NCI-H82 treated with DMSO at 0.1 percent for 48 hours (cell line): ENCODE data around the gene ERP27.

Experiments
- DNase-seq: peaks from one replicate; lab custom pipeline; 2025; ENCODE audit not compliant: unreplicated experiment; lab: John Stamatoyannopoulos, UW

The ERP27 gene

GRCh38 chr12:14938301-14938700 is at the start of gene ERP27:
Gene ERP27 (minus strand): TSS chr12:14938537. CDS start chr12:14938508, 29 bp downstream.
- no peak for DNase-seq

DNA sequence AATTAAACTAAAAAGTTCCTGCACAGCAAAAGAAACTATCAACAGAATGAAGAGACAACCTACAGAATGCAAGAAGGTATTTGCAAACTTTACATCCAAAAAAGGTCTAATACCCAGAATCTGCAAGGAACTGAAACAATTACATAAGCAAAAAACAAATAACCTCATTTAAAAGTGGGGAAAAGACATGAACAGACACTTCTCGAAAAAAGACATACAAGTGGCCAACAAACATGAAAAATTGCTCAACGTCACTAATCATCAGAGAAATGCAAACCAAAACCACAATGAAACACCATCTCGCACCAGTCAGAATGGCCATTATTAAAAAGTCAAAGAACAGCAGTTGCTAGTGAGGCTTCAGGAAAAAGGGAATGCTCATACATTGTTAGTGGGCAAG is 49.7 kb upstream of the ERP27 start:
- no peak for DNase-seq

- DNase-seq, result no peak
Measured at GRCh38 chr12:14986449-14986848, 48.1 kb upstream of the ERP27 start.

DNA sequence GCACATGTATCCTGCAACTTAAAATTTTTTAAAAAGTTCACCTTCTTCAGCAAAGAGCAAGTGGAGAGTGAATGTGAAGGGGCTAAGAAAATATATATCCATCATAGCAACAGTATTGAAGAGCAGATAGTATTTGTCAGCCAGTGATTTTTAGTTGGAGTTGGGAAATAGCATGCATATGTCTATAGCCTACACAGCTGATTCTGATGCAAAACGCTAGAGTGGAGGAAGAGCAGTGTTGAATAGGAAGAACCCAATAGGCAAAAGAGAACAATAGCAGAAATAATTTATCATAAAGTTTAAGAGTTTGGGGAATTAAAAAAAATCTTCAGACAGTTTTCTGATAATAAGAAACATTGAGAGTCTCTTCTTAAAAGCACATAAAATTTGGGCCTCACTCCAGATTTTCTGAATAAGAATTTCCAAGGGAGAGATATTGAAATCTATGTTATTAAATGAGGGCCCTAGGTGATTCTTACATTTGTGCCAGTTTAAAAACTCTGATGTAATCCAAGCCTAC is 46.5 kb upstream of the ERP27 start:
- DNase-seq, result no peak

- DNase-seq, result no peak
Measured at GRCh38 chr12:14984036-14984435, 45.7 kb upstream of the ERP27 start.

DNA sequence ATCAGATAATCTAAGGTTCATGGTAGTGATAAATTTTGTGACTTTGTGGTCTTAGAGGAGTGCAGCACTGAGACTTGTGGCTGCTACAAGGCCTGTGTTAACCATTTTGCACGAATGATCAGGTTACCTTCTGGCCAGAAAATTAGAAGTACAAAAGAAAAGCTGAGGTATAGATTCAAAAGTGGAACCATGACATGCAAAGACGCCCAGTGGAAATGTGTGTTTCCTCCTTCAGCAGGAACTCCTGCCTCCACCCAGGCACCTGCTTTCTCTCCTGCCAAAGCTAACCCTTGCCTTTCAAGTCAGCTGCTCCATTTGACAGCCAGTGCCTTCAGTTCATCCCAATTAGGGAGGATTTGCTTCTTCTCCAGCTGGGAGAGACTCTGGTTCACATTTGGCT is 44.7 kb upstream of the ERP27 start:
- DNase-seq, result no peak

DNA sequence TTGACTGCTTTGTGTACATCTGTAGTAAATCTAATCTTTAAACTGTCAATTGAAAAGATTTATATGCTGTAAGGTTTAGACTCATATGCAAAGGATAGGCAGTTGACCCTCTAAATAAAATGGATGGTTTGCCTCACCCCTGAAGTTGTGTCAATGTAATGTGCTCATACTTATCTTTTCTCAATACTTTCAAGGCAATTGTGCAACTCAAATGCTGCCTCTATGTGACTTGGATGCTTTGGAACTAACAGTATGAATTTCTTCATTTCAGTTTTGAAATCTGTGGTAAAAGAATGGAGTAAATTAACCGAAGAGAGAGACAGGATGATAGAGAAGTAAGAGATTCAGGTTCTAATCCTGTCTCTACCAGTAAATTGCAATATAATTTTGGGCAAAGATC is 44.2 kb upstream of the ERP27 start:
- no peak for DNase-seq

DNA sequence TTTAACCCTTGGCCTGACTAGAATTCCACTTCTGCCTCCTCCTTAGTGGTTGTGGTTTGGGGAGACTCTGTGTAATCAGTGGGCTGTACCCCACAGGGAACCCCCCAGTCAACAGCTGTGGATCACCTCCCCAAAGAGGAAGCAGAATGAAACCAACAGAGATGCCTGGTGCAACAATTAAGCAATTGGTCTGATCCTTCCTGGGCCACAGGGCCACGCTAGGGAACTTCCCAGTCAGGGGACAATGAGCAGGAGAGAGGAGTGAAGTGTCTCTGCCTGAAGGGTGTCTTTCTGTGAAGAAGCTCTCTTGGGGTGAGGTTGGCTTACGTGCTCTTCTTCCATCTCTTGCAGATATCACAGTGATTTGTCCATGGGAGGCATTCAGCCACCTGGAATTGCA is 42.7 kb upstream of the ERP27 start:
- DNase-seq, result no peak

DNA sequence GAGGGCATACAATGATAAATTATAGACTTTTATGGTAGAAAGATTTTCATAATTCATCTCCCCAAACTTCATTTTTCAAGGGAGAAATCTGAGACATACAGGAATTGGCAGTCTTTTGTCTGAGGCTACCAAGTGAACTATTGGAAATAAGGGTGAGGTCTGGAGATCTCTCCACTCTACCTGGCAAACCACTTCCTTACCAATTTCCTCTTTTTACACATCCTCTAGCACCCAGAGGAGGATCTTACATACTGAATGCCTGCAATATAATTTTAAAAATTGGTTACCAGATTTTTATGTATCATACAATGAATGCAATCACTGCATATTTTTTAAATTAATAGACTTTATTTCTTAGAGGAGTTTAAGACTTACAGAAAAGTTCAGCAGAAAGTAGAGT is 41.1 kb upstream of the ERP27 start:
- no peak for DNase-seq

- no peak for DNase-seq
Measured at GRCh38 chr12:14976658-14977057, 38.3 kb upstream of the ERP27 start.

- DNase-seq, result no peak
Measured at GRCh38 chr12:14975457-14975856, 37.1 kb upstream of the ERP27 start.

DNA sequence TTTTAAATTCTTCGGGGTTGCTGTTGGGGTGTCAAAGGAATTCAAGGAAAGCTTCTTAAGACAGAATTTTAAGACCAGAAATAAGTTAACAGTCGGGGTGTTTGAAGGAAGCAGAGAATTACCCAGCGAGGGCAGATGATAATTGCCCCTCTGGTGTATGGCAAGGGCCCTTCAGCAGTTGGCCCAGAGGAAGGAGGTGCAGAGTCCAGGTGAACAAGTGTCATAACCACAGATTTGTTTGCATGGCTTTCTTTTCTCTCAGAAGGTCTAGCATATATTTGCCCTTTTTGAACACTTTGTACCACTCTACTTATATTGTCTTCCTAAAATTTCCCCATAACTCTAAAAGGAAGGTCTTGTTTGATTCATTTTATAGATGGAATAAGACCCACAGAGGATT is 36.3 kb upstream of the ERP27 start:
- DNase-seq, result no peak

- peak; percentile 75 for DNase-seq
Measured at GRCh38 chr12:14972816-14973215, 34.5 kb upstream of the ERP27 start, which contains the start of gene PDE6H. Gene PDE6H (plus strand): TSS chr12:14973042. CDS start chr12:14978013, 4,971 bp downstream.

DNA sequence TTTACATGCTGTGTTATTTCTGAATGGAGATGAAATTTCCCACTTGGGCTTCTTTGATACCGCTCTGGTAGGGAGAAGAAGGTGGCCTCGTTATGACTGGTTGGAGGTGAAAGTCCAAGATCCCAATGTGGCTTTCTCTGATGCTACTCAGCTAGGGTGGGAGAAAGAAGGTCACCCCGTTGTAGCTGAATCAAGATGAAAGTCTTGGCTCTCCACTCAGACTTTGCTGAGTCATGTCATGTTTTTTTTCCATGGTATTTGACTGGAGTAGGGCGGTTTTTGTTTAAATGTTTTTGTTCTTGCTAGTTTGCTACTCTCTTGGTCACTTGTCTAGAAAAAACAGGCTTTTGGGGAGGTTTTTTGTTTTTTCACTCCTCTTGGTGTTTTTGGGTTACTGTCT is 32.1 kb upstream of the ERP27 start:
- DNase-seq, result no peak

- peak; percentile 61 for DNase-seq
Measured at GRCh38 chr12:14968478-14968877, 30.1 kb upstream of the ERP27 start.

GRCh38 chr12:14965221-14965620 is 26.9 kb upstream of the ERP27 start:
- no peak for DNase-seq

DNA sequence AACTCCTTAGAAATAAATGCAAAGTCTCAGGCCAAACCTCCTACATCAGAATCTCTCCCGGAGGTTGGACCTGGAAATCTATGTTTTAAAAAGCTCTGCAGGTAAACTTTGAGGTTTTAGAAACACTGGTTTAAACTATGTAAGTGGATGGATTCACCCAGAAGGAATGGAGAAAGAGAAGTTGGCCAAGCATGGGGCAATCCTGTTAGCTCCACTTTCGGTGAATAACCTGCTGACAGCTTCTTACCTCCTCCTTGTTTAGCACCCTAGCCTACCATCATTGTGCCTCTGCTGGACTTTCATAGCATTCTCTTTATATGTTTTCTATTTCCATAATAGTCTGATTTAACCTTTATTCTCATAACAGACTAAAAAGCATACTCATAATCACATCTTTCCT is 26.1 kb upstream of the ERP27 start:
- DNase-seq, result no peak

- no peak for DNase-seq
Measured at GRCh38 chr12:14963520-14963919, 25.2 kb upstream of the ERP27 start.

DNA sequence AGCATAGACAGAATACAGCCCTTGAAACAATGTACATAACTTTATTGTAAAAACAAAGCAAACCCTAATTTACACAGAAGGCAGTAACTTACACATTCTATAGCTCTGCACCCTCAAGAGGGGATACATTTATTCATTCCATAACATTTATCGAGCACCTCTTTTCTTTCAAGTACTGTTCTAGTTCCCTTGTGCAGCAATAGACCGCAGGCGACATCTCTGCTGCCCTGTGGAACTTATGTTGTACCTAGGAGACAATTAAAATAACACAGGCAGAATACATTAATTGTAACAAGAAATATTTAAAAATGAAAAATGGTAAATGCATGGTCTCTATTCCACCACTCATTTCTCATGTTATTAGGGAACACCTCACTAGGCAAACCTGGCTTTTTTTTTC is 24.5 kb upstream of the ERP27 start:
- no peak for DNase-seq

DNA sequence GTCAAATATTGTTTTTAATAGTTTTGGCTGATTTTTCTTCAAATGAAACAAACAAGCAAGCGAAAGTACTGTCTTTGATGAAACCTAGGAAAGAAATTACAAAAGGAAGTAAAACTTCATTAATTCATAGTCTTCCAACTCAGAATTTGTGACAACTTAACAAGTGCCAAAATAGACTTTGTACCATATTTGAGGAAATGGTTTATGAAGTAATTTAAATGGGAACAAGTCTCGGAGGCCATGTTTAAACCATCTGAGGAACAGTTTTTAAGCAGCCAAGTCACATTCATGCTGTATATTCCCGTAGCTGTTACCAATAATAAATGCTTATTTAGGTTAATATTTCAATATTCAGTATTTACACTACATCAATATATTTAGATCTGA is 23.8 kb upstream of the ERP27 start:
- DNase-seq, result no peak

DNA sequence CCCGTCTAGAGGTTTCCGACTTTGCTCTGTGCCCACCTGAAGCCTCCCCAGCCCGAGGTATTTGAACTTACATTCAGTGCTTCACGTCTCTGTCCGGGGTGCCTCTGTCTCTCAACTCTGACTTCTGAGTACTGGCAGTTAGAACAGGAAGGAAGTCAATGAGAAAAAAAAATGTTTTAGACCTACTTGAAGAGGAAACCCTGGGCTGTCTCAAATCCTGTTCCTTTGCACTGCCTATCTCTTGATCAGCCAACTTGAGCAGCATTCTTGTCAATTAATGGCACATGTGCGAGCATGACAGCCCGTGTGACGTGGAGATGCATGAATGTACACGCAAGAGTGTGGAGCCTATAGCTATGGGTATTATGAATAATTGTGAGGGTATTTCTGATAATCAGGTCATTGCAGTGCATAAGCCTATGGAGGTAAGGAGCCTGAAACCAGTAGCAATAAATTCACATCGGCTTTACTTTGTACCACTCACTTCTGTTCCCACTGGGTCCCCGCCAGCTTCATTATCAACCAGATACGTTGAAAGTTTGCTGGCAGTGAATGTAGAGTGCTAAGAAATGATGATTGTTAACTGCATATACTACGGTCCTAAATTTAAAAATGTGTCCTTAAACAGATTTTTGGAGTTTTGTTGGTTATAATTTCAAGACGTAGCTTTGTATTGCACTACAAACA is 23.3 kb upstream of the ERP27 start, which contains the start of gene ARHGDIB:
Gene ARHGDIB, minus strand, starts transcription at position 136 of the 687 bp plus-strand sequence. CDS start 10,889 bp downstream, outside the sequence.
- no peak for DNase-seq

- no peak for DNase-seq
Measured at GRCh38 chr12:14960548-14961465, 22.5 kb upstream of the ERP27 start.
